Calu3 (cell line): ENCODE data around the gene KANSL1. TPM values are rescaled to one million over a fixed set of nuclear protein-coding genes. Genes with fewer than 3 reads are reported as not detected.
"Not testable (repeated sequence)": the region's sequence is repeated elsewhere in the genome, so short reads cannot be mapped to it uniquely, and the experiment has no call there.

Source experiments
- BruUV-seq: library from RNA; stranded (reverse); fragments of 400-500 nt; replicated peaks from 2 replicates; lab custom pipeline; 2021; lab: Mats Ljungman, UMichigan
- CTCF ChIA-PET: fragments of 300-600 bp; sonication (Branson Sonifier 250); formaldehyde crosslinking; loops from one replicate; lab custom pipeline; 2022; ENCODE audit warnings: antibody characterized with exemption; lab: Charles Lee
- DNase-seq: peaks from one replicate; pipeline ENCODE4 v3.0.0; 2022
- H3K27ac Mint-ChIP-seq: one replicate; pipeline ENCODE4 v1.8.0; 2022; ENCODE audit warnings: mixed read lengths; ENCODE audit not compliant: unreplicated experiment
- H3K27me3 Mint-ChIP-seq: one replicate; pipeline ENCODE4 v1.8.0; 2022; ENCODE audit warnings: mixed read lengths; ENCODE audit not compliant: unreplicated experiment
- H3K36me3 Mint-ChIP-seq: one replicate; pipeline ENCODE4 v1.8.0; 2022; ENCODE audit warnings: mild to moderate bottlenecking, moderate library complexity, mixed read lengths; ENCODE audit not compliant: insufficient read depth, unreplicated experiment
- H3K4me1 Mint-ChIP-seq: one replicate; pipeline ENCODE4 v1.8.0; 2022; ENCODE audit warnings: mild to moderate bottlenecking, low read depth, mixed read lengths; ENCODE audit not compliant: unreplicated experiment
- H3K4me3 Mint-ChIP-seq: one replicate; pipeline ENCODE4 v1.8.0; 2022; ENCODE audit warnings: mild to moderate bottlenecking, low read depth, moderate library complexity, mixed read lengths; ENCODE audit not compliant: unreplicated experiment
- H3K9me3 Mint-ChIP-seq: one replicate; pipeline ENCODE4 v1.8.0; 2022; ENCODE audit warnings: low read depth, mixed read lengths; ENCODE audit not compliant: unreplicated experiment
- intact Hi-C: fragments of 100-400 bp; cut with micrococcal nuclease; formaldehyde crosslinking; loops from one replicate; pipeline ENCODE4 v1.10.0; 2022; ENCODE audit not compliant: unreplicated experiment
- total RNA-seq: library from RNA; stranded (reverse); gene quantifications from 2 replicates; pipeline ENCODE4 v1.2.3, GENCODE V29; 2022
- TF ChIP-seq, protein P1 (sequence below): fragments of 200-600 bp; IDR thresholded peaks from one replicate; pipeline ENCODE4 v1.8.0; 2022; ENCODE audit warnings: antibody characterized with exemption; ENCODE audit not compliant: unreplicated experiment

The KANSL1 gene
- total RNA-seq, 1 experiment from 2014 or later, result 190 TPM

GRCh38 chr17:46025060-46025459, 168.2 kb downstream of the KANSL1 start:
- Mint-ChIP-seq H3K4me1 (no peaks in the 10 kb centered on the region), H3K27ac (peak overlapping the region; percentile 78), H3K9me3 (no peaks in the 10 kb centered on the region), H3K36me3 (peaks cover 50% of the 10 kb centered on the region), H3K27me3 (no peaks in the 10 kb centered on the region), H3K4me3 (no peak overlapping the region)
- TF ChIP-seq, protein P1, sequence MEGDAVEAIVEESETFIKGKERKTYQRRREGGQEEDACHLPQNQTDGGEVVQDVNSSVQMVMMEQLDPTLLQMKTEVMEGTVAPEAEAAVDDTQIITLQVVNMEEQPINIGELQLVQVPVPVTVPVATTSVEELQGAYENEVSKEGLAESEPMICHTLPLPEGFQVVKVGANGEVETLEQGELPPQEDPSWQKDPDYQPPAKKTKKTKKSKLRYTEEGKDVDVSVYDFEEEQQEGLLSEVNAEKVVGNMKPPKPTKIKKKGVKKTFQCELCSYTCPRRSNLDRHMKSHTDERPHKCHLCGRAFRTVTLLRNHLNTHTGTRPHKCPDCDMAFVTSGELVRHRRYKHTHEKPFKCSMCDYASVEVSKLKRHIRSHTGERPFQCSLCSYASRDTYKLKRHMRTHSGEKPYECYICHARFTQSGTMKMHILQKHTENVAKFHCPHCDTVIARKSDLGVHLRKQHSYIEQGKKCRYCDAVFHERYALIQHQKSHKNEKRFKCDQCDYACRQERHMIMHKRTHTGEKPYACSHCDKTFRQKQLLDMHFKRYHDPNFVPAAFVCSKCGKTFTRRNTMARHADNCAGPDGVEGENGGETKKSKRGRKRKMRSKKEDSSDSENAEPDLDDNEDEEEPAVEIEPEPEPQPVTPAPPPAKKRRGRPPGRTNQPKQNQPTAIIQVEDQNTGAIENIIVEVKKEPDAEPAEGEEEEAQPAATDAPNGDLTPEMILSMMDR, result no peak
- DNase-seq, result no peak
- no TSS peak for BruUV-seq
- CTCF ChIA-PET, result no interaction called here
- intact Hi-C loops, result no loop called here

DNA sequence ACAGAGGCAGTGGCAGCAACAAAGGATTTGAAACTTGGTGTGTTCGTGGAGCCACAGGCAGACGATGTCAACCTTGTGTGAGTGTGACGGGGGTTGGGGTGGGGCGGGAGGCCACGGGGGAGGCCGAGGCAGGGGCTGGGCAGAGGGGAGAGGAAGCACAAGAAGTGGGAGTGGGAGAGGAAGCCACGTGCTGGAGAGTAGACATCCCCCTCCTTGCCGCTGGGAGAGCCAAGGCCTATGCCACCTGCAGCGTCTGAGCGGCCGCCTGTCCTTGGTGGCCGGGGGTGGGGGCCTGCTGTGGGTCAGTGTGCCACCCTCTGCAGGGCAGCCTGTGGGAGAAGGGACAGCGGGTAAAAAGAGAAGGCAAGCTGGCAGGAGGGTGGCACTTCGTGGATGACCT, 168.6 kb downstream of the KANSL1 start:
- CTCF ChIA-PET, result no interaction called here
- Mint-ChIP-seq H3K4me3 (no peak overlapping the region), H3K4me1 (no peaks in the 10 kb centered on the region), H3K36me3 (peaks cover 45% of the 10 kb centered on the region), H3K27me3 (no peaks in the 10 kb centered on the region), H3K9me3 (no peaks in the 10 kb centered on the region), H3K27ac (no peak overlapping the region)
- TF ChIP-seq, protein P1, result no peak
- intact Hi-C loops, result no loop called here
- BruUV-seq, result no TSS peak
- no peak for DNase-seq

- Mint-ChIP-seq H3K27ac (no peak overlapping the region), H3K4me1 (no peaks in the 10 kb centered on the region), H3K36me3 (peaks cover 38% of the 10 kb centered on the region), H3K27me3 (no peaks in the 10 kb centered on the region), H3K4me3 (no peak overlapping the region), H3K9me3 (no peaks in the 10 kb centered on the region)
- DNase-seq, result no peak
- TF ChIP-seq, protein P1, result no peak
- BruUV-seq, result no TSS peak
- intact Hi-C loops, result no loop called here
- CTCF ChIA-PET, result no interaction called here
Observed at GRCh38 chr17:46023783-46024388, 169.3 kb downstream of the KANSL1 start.

- H3K36me3 Mint-ChIP-seq, result peaks cover 35% of the 10 kb centered on the region
- H3K4me1 Mint-ChIP-seq, H3K9me3 Mint-ChIP-seq, H3K27me3 Mint-ChIP-seq, H3K27ac Mint-ChIP-seq, H3K4me3 Mint-ChIP-seq, intact Hi-C loops, DNase-seq, BruUV-seq, CTCF ChIA-PET: not testable (repeated sequence)
Observed at GRCh38 chr17:46023366-46023765, 169.9 kb downstream of the KANSL1 start.

DNA sequence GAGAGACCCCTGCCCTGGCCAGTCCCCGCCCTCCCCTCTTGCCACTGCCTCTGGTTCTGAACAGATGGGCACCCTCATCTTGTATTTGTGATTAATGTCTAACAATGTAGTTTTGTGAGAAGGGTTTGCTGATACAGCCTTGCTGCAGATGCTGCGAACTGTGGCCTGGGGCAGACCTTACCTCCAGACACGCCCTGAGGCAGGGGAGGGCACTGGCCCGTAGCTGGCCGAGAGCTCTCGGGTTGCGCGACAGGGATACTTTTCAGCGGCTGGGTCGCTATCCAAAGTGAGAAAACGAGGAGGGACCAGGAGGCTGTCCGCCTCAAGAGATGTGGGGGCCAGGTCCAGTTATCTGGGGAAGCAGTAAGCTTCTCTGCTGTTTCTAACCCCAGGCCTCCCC, 172.2 kb downstream of the KANSL1 start:
- peaks cover 19% of the 10 kb centered on the region for H3K36me3 Mint-ChIP-seq
- H3K27me3 Mint-ChIP-seq, result no peaks in the 10 kb centered on the region
- H3K27ac Mint-ChIP-seq, result no peak overlapping the region
- intact Hi-C loops, result no loop called here
- no peak for DNase-seq
- CTCF ChIA-PET, result interaction anchor here (0.6 kb wide), 1 partner anchor 14 kb away, joined by 3 read pairs; no protein-coding TSS in a partner anchor
- TF ChIP-seq, protein P1, result no peak
- BruUV-seq, result no TSS peak
- H3K4me3 Mint-ChIP-seq, result no peak overlapping the region
- H3K4me1 Mint-ChIP-seq, result no peaks in the 10 kb centered on the region
- H3K9me3 Mint-ChIP-seq, result no peaks in the 10 kb centered on the region
